Activated T-helper 1 cell treated with anti-CD3 and anti-CD28 coated beads, Interleukin-12 subunit alpha, Interleukin-12 subunit beta, Interleukin-2, Interleukin-4 antibody, amounts not matched to agents 30 ng/mL and 10 ng/mL and 1 ng/mL, durations not matched to agents 14 hours and 24 hours and 36 hours (primary cell): ENCODE measurements around the gene MPV17. TPM values are rescaled to one million over a fixed set of nuclear protein-coding genes. Genes with fewer than 3 reads are reported as not detected.
A peak's percentile ranks its signal among the peaks of the same experiment; 100 is the strongest.

ENCODE experiments used
- DNase-seq: peaks from one replicate; pipeline ENCODE4 v3.0.0; 2021; ENCODE audit warnings: low spot score
- H3K27ac Mint-ChIP-seq: one replicate; pipeline ENCODE4 v1.8.0; 2021; ENCODE audit warnings: mild to moderate bottlenecking, mixed read lengths
- H3K27me3 Mint-ChIP-seq: one replicate; pipeline ENCODE4 v1.8.0; 2022; ENCODE audit warnings: mild to moderate bottlenecking, moderate library complexity, mixed read lengths; ENCODE audit not compliant: insufficient read depth
- H3K36me3 Mint-ChIP-seq: one replicate; pipeline ENCODE4 v1.8.0; 2021; ENCODE audit warnings: low read depth, mixed read lengths
- H3K4me1 Mint-ChIP-seq: one replicate; pipeline ENCODE4 v1.8.0; 2021; ENCODE audit warnings: low read depth, mixed read lengths
- H3K4me3 Mint-ChIP-seq: one replicate; pipeline ENCODE4 v1.8.0; 2021; ENCODE audit warnings: mild to moderate bottlenecking, moderate library complexity, mixed read lengths
- H3K9me3 Mint-ChIP-seq: one replicate; pipeline ENCODE4 v1.8.0; 2021; ENCODE audit warnings: mixed read lengths
- intact Hi-C: fragments of 100-400 bp; cut with micrococcal nuclease; formaldehyde crosslinking; loops from one replicate; pipeline ENCODE4 v1.15.1; 2024
- total RNA-seq: library from RNA; stranded (reverse); gene quantifications from 2 replicates; pipeline ENCODE4 v1.2.3, GENCODE V29; 2022

MPV17 gene
- total RNA-seq, 1 donor from 2014 or later, result 89.9 TPM

DNA sequence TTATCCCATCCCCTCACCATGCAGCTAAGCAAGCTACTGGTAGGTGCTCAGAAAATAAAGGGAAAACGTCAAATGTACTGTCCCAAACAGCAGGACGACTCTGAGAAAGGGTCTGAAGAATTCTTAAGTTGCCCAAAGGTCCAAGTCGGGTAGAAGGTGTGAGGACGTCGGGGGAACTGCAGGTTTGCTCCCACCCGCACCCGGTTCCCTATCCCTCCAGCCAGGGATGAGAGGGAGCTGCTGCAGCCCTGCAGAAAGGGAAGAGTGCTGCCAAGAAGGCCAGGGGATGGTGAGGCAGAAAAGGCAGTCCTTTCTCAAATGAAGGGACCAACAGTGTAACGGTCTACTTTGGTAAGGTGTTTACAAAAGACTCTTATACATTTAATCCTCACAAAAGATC, 7.8 kb downstream of the MPV17 start:
- Mint-ChIP-seq H3K9me3 (no peaks in the 10 kb centered on the region), H3K4me1 (no peaks in the 10 kb centered on the region), H3K4me3 (no peak overlapping the region), H3K27me3 (no peaks in the 10 kb centered on the region), H3K27ac (no peak overlapping the region), H3K36me3 (peaks cover 4% of the 10 kb centered on the region)
- intact Hi-C loops, result no loop called here
- DNase-seq, result no peak

DNA sequence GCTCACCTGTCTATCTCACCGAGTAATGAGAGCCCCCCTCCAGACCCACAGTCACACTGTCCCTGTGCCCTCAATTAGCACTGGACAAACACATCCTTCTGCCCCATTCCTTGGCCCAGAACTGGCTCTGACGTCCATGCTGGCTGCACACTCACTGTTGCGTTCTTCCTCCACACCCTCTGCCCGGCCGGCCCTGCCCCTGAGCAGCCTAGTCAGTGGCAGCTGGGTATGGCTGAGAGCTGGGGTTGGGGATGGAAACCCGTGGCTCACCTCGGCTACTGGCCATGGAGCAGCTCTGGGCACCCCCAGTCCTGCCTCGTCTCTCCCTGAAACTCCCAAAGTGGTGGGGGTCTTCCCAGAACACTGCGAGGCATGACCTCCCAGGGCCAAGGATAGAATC, 8.2 kb downstream of the MPV17 start:
- Mint-ChIP-seq H3K4me1 (no peaks in the 10 kb centered on the region), H3K36me3 (peaks cover 6% of the 10 kb centered on the region), H3K9me3 (no peaks in the 10 kb centered on the region), H3K27ac (no peak overlapping the region), H3K4me3 (no peak overlapping the region), H3K27me3 (no peaks in the 10 kb centered on the region)
- intact Hi-C loops, result no loop called here
- no peak for DNase-seq

DNA sequence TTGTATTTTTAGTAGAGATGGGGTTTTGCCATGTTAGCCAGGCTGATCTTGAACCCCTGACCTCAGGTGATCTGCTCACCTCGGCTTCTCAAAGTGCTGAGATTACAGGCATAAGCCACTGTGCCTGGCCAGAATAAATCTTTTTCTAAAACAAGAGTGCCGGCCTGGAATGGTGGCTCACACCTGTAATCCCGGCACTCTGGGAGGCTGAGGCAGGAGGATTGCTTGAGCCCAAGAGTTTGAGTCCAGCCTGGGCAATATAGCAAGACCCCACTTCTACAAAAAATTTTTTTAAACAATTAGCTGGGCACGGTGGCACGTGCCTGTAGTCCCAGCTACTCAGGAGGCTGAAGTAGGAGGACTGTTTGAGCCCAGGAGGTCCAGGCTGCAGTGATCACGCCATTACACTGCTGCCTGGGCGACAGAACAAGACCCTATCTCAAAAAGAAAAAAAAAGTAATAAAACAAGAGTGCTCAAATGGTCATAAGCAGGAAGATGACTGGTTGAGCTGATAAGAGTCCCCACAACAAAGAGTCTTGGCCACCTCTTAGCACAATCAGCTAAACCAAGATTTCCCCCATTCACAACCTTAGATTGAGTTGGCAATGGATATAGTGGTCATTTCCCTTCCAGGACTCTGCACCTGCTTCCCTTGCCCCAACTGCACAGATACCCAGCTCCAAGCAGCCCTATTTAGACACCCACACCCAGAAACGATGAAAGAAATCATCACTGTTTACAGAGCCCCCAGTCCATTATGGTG, 8.8 kb downstream of the MPV17 start:
- no peaks in the 10 kb centered on the region for H3K4me1 Mint-ChIP-seq
- DNase-seq, result no peak
- H3K36me3 Mint-ChIP-seq, result peaks cover 10% of the 10 kb centered on the region
- H3K4me3 Mint-ChIP-seq, result no peak overlapping the region
- no peaks in the 10 kb centered on the region for H3K9me3 Mint-ChIP-seq
- H3K27me3 Mint-ChIP-seq, result no peaks in the 10 kb centered on the region
- intact Hi-C loops, result no loop called here
- H3K27ac Mint-ChIP-seq, result no peak overlapping the region

DNA sequence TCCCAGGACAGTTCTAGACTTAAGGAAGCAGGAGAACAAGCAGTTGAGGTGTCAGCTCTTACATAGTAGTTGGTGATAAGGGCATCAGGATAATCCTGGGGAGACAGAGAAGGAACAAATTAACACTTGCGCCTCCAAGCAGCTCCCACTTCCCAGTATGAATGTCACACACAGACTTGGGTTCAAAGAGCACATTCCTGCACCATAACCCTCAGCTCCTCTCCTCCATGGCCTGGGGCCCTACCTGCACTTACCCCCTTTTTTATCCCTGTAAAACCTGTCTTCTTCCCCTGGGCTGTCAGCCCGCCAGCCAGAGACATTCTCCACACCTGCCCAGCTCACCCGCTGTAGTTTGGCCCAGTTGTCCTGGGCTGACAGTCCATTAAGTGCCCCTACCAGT, 10.7 kb downstream of the MPV17 start:
- no peak for DNase-seq
- Mint-ChIP-seq H3K36me3 (peaks cover 10% of the 10 kb centered on the region), H3K27me3 (peaks cover 2% of the 10 kb centered on the region), H3K4me3 (no peak overlapping the region), H3K4me1 (no peaks in the 10 kb centered on the region), H3K9me3 (no peaks in the 10 kb centered on the region), H3K27ac (no peak overlapping the region)
- intact Hi-C loops, result no loop called here

DNA sequence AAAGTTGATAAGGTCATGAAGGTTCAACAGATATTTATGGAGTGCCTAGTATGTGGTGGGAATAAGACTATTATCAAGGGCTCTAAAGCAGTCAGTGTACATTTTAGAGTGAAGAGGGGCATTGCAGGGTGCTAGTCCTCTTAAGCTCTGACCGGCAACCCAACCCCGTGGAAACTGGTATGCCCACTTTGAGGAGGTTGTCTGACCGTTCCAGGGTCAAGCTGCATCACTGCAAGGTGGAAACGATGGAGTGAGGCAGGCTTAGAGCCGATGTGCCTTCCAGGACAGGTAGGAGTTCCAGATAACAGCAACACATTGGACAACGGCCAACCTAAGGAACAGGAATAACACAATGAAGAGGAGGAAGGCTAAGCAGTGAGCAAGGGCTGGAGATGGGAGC, 13.2 kb downstream of the MPV17 start:
- H3K27me3 Mint-ChIP-seq, result peaks cover 13% of the 10 kb centered on the region
- peaks cover 10% of the 10 kb centered on the region for H3K36me3 Mint-ChIP-seq
- no peak overlapping the region for H3K4me3 Mint-ChIP-seq
- no peaks in the 10 kb centered on the region for H3K4me1 Mint-ChIP-seq
- DNase-seq, result no peak
- intact Hi-C loops, result loop anchor here (2.0 kb wide), 1 partner anchor 13 kb away; the partner anchor contains the start of gene MPV17
- no peaks in the 10 kb centered on the region for H3K9me3 Mint-ChIP-seq
- no peak overlapping the region for H3K27ac Mint-ChIP-seq

DNA sequence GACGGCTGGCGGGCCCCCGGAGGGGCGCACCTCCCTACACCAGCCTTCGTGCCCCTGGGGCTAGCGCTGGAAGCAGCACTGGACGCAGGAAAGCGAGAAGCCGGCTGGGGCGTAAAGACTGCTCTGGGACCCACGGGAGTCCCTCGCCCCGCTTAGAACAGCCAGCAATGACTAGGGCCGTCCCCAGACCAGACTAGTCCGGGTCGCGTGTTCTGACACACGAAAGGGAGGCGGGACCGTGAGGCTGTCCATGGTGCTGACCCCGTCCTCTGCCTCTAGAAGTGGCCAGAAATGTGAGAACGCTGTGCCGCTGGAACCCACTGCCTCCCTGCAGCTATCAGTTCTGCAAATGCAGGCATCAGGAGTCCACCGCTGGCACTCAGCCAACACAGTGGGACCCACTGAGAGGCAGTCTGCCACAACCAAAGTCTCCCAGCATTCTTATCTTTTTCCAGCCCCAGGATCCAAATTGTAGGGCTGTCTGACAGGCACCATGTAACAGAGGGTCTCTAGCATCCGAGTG, 14.5 kb downstream of the MPV17 start, which contains the start of gene UCN:
TSS of gene UCN (minus strand) at position 87 of the 523 bp plus-strand sequence. CDS start 550 bp downstream, outside the sequence.
- no peaks in the 10 kb centered on the region for H3K9me3 Mint-ChIP-seq
- no peak within 1 kb of the TSS for H3K27ac Mint-ChIP-seq
- intact Hi-C loops, result loop anchor here (2.0 kb wide), 1 partner anchor 14 kb away; the partner anchor contains the start of gene MPV17
- peaks cover 10% of the 10 kb centered on the region for H3K36me3 Mint-ChIP-seq
- H3K4me1 Mint-ChIP-seq, result peaks cover 1% of the 10 kb centered on the region
- no peak for DNase-seq
- H3K4me3 Mint-ChIP-seq, result no peak within 1 kb of the TSS
- peaks cover 17% of the 10 kb centered on the region for H3K27me3 Mint-ChIP-seq

DNA sequence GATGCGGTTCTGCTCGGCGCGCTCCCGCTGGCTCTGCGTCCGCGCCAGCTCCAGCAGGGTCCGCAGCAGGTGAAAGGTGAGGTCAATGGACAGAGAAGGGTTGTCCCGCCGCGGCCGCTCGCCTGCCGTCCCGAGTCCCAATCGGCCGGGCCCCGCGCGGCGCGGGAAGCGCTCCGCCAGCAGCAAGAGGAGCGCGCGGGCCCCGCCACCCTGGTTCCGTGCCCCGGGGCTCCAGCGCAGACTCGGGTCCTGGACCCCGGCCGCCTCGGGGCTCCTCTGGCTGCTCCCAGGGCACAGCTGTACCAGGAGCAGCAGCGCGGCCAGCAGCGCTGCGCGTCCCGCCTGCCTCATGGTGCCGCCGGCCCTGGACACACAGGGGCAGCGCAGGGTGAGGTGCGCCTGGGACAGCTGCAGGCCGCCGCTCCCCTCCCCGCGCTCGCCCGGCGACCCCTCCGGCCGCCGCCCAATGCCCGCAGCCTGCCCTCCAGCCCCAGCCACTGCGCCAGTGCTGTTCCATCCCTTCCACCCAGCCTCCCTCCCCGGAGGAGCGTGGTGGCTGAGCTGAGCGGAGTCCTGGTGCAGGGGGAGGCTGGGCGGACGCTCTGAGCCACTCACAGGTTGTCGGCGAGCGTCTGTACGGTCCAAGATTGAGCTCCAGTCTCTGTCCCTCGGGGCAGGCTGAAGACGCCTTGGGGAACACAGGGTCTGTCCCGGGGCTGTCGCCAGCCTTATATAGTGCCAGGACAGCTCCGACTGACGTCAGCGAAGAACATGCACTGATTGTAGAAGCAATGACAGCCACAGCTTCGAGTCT, 15.1 kb downstream of the MPV17 start:
- intact Hi-C loops, result loop anchor here (2.0 kb wide), 1 partner anchor 15 kb away; the partner anchor contains the start of gene MPV17
- no peak for DNase-seq
- H3K4me1 Mint-ChIP-seq, result peaks cover 8% of the 10 kb centered on the region
- no peak overlapping the region for H3K4me3 Mint-ChIP-seq
- no peak overlapping the region for H3K27ac Mint-ChIP-seq
- H3K36me3 Mint-ChIP-seq, result peaks cover 10% of the 10 kb centered on the region
- peaks cover 17% of the 10 kb centered on the region for H3K27me3 Mint-ChIP-seq
- H3K9me3 Mint-ChIP-seq, result no peaks in the 10 kb centered on the region

DNA sequence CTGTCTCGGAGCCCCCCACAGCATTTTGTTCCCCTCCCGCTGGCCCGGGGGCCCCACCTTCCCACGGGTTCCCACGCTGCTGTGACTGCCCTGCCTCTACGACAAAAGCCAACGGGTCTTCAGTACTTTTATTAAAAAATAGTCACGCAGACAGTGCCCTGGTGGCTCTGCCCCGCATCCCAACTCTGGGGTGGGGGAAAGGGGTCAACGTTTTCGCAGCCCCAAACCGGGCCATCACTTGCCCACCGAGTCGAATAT, 15.7 kb downstream of the MPV17 start:
- Mint-ChIP-seq H3K9me3 (no peaks in the 10 kb centered on the region), H3K4me3 (no peak overlapping the region), H3K4me1 (peaks cover 10% of the 10 kb centered on the region), H3K36me3 (peaks cover 9% of the 10 kb centered on the region), H3K27me3 (peaks cover 17% of the 10 kb centered on the region), H3K27ac (no peak overlapping the region)
- intact Hi-C loops, result no loop called here
- DNase-seq, result no peak

DNA sequence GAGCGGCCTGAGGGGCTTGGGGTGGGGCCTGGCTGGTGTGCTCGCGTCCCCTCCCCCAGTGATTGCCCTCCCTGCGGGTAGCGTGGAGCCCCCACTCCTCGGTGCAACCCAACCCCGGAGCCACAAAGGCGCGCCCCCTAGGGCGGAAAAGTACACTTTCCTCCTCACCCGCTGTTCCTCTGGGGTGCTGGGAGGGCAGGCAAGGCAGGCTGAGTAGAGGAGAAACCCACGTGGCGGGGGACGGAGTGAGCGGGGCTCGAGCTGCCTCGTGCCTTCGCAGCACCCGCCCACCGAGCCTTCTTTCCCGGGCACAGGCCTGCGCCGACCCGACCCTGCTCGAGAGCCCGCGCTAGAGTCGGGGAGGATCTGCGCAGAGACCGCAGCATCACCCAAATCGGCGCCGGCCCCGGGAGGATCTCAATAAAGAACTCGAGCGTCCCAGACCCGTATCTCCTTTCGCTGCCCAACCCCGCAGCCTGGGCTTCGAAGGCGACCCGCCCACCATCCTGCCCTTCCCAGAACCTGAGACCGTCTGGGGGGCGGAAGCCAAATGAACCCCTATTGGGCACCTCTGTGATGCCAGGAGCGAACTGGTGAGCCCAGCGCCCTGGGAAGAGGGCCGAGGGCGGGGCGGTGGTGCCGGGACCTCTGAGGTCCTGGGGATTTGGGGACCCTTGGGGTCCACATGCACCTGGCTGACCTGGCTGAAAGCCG, 16.2 kb downstream of the MPV17 start:
- H3K9me3 Mint-ChIP-seq, result no peaks in the 10 kb centered on the region
- no peak overlapping the region for H3K27ac Mint-ChIP-seq
- intact Hi-C loops, result no loop called here
- DNase-seq, result no peak
- peaks cover 10% of the 10 kb centered on the region for H3K4me1 Mint-ChIP-seq
- H3K4me3 Mint-ChIP-seq, result peak overlapping the region; percentile 30
- H3K36me3 Mint-ChIP-seq, result peaks cover 8% of the 10 kb centered on the region
- peaks cover 17% of the 10 kb centered on the region for H3K27me3 Mint-ChIP-seq

DNA sequence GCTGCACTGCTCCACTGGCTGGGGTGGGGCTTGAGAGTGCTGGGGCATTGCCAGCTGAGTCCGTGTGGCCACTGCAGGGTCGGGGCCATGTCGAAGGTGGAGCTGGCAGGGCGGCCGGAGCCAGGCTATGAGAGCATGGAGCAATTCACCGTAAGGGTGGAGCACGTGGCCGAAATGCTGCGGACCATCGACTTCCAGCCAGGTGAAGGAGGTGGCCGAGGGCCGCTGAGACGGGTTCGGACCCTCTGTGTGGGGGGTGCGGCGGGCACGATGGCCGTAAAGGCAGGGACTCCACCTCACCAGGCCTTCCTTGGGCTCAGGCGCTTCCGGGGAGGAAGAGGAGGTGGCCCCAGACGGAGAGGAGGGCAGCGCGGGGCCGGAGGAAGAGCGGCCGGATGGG, 16.8 kb downstream of the MPV17 start:
- no peak overlapping the region for H3K27ac Mint-ChIP-seq
- H3K9me3 Mint-ChIP-seq, result no peaks in the 10 kb centered on the region
- H3K27me3 Mint-ChIP-seq, result peaks cover 17% of the 10 kb centered on the region
- H3K4me3 Mint-ChIP-seq, result no peak overlapping the region
- intact Hi-C loops, result no loop called here
- peaks cover 8% of the 10 kb centered on the region for H3K36me3 Mint-ChIP-seq
- no peak for DNase-seq
- H3K4me1 Mint-ChIP-seq, result peaks cover 10% of the 10 kb centered on the region

DNA sequence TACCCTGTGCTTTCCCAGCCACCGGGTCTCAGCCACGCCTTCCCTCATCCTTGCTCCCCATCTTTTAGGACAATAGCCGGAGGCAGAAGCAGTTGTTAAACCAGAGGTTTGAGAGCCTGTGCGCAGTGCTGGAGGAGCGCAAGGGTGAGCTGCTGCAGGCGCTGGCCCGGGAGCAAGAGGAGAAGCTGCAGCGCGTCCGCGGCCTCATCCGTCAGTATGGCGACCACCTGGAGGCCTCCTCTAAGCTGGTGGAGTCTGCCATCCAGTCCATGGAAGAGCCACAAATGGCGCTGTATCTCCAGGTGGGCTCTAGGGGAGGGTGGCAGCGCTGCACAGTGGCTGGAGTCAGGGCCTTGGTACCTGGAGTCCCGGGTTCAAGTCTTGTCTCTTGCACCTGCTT, 17.4 kb downstream of the MPV17 start:
- Mint-ChIP-seq H3K36me3 (peaks cover 7% of the 10 kb centered on the region), H3K27me3 (peaks cover 17% of the 10 kb centered on the region), H3K4me3 (no peak overlapping the region), H3K9me3 (no peaks in the 10 kb centered on the region), H3K4me1 (peaks cover 10% of the 10 kb centered on the region), H3K27ac (no peak overlapping the region)
- DNase-seq, result no peak
- intact Hi-C loops, result no loop called here

DNA sequence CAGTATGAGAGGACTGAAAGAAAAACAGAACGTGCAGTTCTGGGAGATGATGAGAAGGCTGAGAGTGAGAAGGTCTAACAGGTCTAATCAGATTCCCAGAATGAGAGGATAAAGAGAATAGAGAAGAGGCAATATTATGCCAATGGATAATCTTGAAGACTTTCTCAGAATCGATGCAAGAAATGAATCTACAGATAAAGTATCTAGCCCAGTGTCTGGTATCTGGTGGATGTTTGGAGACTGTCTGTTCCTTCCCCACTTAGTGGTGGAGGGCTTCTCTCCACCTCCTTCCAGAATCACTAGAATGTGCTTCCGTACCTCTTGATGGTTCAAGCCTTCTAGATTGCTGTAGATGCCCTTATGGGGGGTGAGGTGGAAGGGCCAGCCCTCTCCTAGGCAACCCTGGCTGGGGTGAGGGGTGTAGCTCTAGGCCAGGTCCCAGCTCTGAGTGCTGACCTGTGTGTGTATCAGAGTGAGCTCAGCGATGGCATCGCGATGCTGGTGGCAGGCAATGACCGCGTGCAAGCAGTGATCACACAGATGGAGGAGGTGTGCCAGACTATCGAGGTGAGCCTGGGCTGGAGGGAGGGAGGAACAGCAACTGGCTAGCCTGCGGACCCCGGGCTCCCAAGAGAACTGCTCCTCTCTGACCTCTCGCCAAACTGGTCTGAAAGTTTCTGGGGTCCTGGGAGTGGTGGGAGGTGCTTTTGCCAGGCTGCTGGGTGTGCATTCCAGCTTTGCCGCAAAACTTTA, 18.2 kb downstream of the MPV17 start:
- no peak overlapping the region for H3K4me3 Mint-ChIP-seq
- peaks cover 4% of the 10 kb centered on the region for H3K36me3 Mint-ChIP-seq

More for the DNA sequence above, 18.2 kb downstream of the MPV17 start:
- H3K27me3 Mint-ChIP-seq, result peaks cover 17% of the 10 kb centered on the region
- no peak overlapping the region for H3K27ac Mint-ChIP-seq
- intact Hi-C loops, result loop anchor here (5.0 kb wide), 1 partner anchor 137 kb away; no protein-coding TSS in a partner anchor
- no peak for DNase-seq
- H3K4me1 Mint-ChIP-seq, result peaks cover 10% of the 10 kb centered on the region
- no peaks in the 10 kb centered on the region for H3K9me3 Mint-ChIP-seq
